ENCODE measurements around the gene CFAP74. TPM values are rescaled to one million over a fixed set of nuclear protein-coding genes. Genes with fewer than 3 reads are reported as not detected.
A peak's percentile ranks its signal among the peaks of the same experiment; 100 is the strongest.

Gene CFAP74
- total and polyA plus RNA-seq, 9 of the 15 experiments (the other 6 are each of a cell fraction or from before 2014, with no cell fraction given), result 0.03 to 0.15 (median 0.05) TPM; not detected in 6

GRCh38 chr1:2046174-2046917 is 42.8 kb upstream of the CFAP74 start (continued):
- TF ChIP-seq CTCF (IDR thresholded peaks at IDR 0.05 in 2 of 3, conservative IDR thresholded peaks at IDR 0.05 in 1 of 3; ENCODE audit: insufficient read depth in 2 of 3, low read depth in 1 of 3, low read length in 3 of 3) (peak; percentile 93 to 97 (median 94)), ZFP30 (CRISPR knock-in tag; IDR thresholded peaks at IDR 0.05; ENCODE audit: borderline replicate concordance) (no peak), COPS2 (conservative IDR thresholded peaks at IDR 0.05) (no peak), SETDB1 (IDR thresholded peaks at IDR 0.05; ENCODE audit: low read length) (no peak), PML (IDR thresholded peaks at IDR 0.05; ENCODE audit: low read length) (no peak), BHLHE40 (IDR thresholded peaks at IDR 0.05; ENCODE audit: low read length) (0 out of 2 replicates have a peak, but pooled peaks have one; percentile 27), XRCC5 (IDR thresholded peaks at IDR 0.05; ENCODE audit: low read depth, low read length) (0 out of 2 replicates have a peak, but pooled peaks have one; percentile 54)
- TF ChIP-seq, protein P1, sequence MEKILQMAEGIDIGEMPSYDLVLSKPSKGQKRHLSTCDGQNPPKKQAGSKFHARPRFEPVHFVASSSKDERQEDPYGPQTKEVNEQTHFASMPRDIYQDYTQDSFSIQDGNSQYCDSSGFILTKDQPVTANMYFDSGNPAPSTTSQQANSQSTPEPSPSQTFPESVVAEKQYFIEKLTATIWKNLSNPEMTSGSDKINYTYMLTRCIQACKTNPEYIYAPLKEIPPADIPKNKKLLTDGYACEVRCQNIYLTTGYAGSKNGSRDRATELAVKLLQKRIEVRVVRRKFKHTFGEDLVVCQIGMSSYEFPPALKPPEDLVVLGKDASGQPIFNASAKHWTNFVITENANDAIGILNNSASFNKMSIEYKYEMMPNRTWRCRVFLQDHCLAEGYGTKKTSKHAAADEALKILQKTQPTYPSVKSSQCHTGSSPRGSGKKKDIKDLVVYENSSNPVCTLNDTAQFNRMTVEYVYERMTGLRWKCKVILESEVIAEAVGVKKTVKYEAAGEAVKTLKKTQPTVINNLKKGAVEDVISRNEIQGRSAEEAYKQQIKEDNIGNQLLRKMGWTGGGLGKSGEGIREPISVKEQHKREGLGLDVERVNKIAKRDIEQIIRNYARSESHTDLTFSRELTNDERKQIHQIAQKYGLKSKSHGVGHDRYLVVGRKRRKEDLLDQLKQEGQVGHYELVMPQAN (IDR thresholded peaks at IDR 0.05; ENCODE audit: borderline replicate concordance), result no peak
- TF ChIP-seq, protein P2, sequence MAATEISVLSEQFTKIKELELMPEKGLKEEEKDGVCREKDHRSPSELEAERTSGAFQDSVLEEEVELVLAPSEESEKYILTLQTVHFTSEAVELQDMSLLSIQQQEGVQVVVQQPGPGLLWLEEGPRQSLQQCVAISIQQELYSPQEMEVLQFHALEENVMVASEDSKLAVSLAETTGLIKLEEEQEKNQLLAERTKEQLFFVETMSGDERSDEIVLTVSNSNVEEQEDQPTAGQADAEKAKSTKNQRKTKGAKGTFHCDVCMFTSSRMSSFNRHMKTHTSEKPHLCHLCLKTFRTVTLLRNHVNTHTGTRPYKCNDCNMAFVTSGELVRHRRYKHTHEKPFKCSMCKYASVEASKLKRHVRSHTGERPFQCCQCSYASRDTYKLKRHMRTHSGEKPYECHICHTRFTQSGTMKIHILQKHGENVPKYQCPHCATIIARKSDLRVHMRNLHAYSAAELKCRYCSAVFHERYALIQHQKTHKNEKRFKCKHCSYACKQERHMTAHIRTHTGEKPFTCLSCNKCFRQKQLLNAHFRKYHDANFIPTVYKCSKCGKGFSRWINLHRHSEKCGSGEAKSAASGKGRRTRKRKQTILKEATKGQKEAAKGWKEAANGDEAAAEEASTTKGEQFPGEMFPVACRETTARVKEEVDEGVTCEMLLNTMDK (IDR thresholded peaks at IDR 0.05; ENCODE audit: borderline replicate concordance, insufficient read depth, low read depth, low read length, poor library complexity, severe bottlenecking), result peak; percentile 73
- TF ChIP-seq, protein P3, sequence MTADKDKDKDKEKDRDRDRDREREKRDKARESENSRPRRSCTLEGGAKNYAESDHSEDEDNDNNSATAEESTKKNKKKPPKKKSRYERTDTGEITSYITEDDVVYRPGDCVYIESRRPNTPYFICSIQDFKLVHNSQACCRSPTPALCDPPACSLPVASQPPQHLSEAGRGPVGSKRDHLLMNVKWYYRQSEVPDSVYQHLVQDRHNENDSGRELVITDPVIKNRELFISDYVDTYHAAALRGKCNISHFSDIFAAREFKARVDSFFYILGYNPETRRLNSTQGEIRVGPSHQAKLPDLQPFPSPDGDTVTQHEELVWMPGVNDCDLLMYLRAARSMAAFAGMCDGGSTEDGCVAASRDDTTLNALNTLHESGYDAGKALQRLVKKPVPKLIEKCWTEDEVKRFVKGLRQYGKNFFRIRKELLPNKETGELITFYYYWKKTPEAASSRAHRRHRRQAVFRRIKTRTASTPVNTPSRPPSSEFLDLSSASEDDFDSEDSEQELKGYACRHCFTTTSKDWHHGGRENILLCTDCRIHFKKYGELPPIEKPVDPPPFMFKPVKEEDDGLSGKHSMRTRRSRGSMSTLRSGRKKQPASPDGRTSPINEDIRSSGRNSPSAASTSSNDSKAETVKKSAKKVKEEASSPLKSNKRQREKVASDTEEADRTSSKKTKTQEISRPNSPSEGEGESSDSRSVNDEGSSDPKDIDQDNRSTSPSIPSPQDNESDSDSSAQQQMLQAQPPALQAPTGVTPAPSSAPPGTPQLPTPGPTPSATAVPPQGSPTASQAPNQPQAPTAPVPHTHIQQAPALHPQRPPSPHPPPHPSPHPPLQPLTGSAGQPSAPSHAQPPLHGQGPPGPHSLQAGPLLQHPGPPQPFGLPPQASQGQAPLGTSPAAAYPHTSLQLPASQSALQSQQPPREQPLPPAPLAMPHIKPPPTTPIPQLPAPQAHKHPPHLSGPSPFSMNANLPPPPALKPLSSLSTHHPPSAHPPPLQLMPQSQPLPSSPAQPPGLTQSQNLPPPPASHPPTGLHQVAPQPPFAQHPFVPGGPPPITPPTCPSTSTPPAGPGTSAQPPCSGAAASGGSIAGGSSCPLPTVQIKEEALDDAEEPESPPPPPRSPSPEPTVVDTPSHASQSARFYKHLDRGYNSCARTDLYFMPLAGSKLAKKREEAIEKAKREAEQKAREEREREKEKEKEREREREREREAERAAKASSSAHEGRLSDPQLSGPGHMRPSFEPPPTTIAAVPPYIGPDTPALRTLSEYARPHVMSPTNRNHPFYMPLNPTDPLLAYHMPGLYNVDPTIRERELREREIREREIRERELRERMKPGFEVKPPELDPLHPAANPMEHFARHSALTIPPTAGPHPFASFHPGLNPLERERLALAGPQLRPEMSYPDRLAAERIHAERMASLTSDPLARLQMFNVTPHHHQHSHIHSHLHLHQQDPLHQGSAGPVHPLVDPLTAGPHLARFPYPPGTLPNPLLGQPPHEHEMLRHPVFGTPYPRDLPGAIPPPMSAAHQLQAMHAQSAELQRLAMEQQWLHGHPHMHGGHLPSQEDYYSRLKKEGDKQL (CRISPR knock-in tag; IDR thresholded peaks at IDR 0.05; ENCODE audit: borderline replicate concordance), result no peak
